Muscle of leg (tissue), 11 donors: ENCODE data around the gene SEC23B. TPM values are rescaled to one million over a fixed set of nuclear protein-coding genes. Genes with fewer than 3 reads are reported as not detected.
"Not testable (repeated sequence)": the region's sequence is repeated elsewhere in the genome, so short reads cannot be mapped to it uniquely, and the experiment has no call there.

ENCODE experiments used
- DNase-seq: peaks from one replicate; pipeline ENCODE4 v3.0.0; 2013
- H3K27ac ChIP-seq: one replicate; pipeline ENCODE4 v1.5.1; 2013; ENCODE audit warnings: mild to moderate bottlenecking, low read length, control low read depth
- H3K27me3 ChIP-seq: one replicate; pipeline ENCODE4 v1.6.1; 2013; ENCODE audit warnings: low read length; ENCODE audit not compliant: control insufficient read depth, insufficient read depth
- H3K36me3 ChIP-seq: one replicate; pipeline ENCODE4 v1.6.1; 2013; ENCODE audit warnings: low read length; ENCODE audit not compliant: control insufficient read depth, insufficient read depth
- H3K4me1 ChIP-seq: one replicate; pipeline ENCODE4 v1.6.1; 2013; ENCODE audit warnings: low read length; ENCODE audit not compliant: control insufficient read depth, insufficient read depth
- H3K4me3 ChIP-seq: one replicate; pipeline ENCODE4 v1.5.1; 2013; ENCODE audit warnings: low read length, control low read depth
- H3K9me3 ChIP-seq: replicated peaks from 2 replicates; pipeline ENCODE4 v1.6.1; 2013; ENCODE audit warnings: low read depth, low read length; ENCODE audit not compliant: control insufficient read depth
- WGBS: methylation state at CpG from one replicate; pipeline ENCODE4 v1.1.5; 2013; ENCODE audit warnings: missing lambda C conversion rate; ENCODE audit not compliant: insufficient coverage; 5-methylcytosine and 5-hydroxymethylcytosine counted together
- polyA plus RNA-seq, 8 donors: library from polyadenylated mRNA; unstranded; fragments of 120-200 nt; gene quantifications; one replicate each; pipeline versions ENCODE4 v1.2.1 to v1.2.3, GENCODE V29; 2013; ENCODE audit warnings: inconsistent platforms in 1 of 8, low replicate concordance in 1 of 8; ENCODE audit not compliant: insufficient read length in 8 of 8, insufficient read depth in 1 of 8
- total RNA-seq: library from RNA; stranded (reverse); fragments of 120-200 nt; gene quantifications from one replicate; pipeline ENCODE4 v1.2.4, GENCODE V29; 2013

The SEC23B gene
- total and polyA plus RNA-seq, 9 donors: 17.1 to 27.0 (median 19.2) TPM

DNA sequence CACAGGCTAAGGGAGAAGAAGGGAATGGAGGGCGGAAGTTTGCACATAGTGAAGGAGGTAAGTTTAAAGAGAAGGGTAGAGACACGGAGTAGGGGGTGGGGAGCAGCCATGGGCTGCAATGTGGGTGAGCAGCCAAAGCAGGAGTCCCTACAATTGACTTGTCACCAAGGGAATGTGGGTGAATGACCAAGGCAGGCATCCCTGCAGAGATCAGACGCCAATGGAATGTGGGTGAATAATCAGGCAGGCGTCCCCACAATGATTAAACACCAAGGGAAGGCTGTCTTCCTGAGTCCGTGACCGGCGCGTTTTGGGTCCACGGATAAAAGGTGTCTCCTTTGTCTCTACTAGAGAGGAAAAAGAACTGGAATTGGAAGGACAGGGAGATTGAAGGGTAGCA is 14.3 kb downstream of the SEC23B start:
- not testable (repeated sequence) for H3K27ac ChIP-seq, H3K4me1 ChIP-seq, H3K4me3 ChIP-seq, H3K27me3 ChIP-seq, DNase-seq, H3K9me3 ChIP-seq
- H3K36me3 ChIP-seq: peaks cover 28% of the 10 kb centered on the region
- 93% methylated on average over 9 of the region's 9 CpGs for WGBS

DNA sequence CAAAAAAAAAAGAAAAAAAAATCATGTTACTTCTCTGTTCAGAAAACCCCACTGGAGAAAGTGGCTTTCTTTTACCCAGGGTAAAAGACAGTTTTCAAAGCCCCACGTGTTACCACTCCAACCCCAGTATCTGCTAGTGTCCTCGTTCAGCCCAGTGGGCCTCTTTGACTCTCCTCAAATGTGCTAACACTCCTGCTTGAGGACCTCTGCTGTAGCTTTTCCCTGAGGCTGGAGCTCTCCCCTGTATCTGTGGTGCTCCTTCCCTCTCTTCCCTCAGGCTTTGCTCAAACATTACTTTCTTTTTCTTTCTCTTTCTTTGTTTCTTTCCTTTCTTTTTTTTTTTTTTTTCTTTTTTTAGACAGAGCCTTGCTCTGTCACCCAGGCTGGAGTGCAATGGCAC is 15.3 kb downstream of the SEC23B start:
- Histone ChIP-seq H3K36me3 (peaks cover 38% of the 10 kb centered on the region), H3K4me3 (no peak overlapping the region), H3K27me3 (no peaks in the 10 kb centered on the region), H3K4me1 (no peaks in the 10 kb centered on the region), H3K27ac (no peak overlapping the region), H3K9me3 (no peaks in the 10 kb centered on the region)
- 80% methylated on average over 2 of the region's 2 CpGs for WGBS
- DNase-seq: no peak

DNA sequence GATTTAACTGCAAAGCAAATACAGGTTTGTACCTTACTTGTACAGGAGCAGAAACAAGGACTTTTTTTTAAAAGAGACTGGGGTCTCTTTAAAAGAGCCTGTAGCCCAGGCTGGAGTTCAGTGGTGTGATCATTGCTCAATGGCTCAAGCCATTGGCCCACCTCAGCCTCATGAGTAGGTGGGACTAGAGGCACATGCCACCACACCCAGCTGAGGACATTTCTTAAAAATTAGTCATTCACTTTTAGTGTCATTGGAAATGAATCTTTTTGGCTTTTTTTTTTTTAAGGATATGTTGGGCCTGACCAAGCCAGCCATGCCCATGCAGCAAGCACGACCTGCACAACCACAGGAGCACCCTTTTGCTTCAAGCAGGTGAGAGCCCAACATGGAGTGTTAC is 16.9 kb downstream of the SEC23B start:
- WGBS: no CpG with 5 or more reads among the region's 1 CpG
- H3K4me1 ChIP-seq: no peaks in the 10 kb centered on the region
- H3K4me3 ChIP-seq: no peak overlapping the region
- DNase-seq: no peak
- H3K27me3 ChIP-seq: no peaks in the 10 kb centered on the region
- no peaks in the 10 kb centered on the region for H3K9me3 ChIP-seq
- no peak overlapping the region for H3K27ac ChIP-seq
- H3K36me3 ChIP-seq: peaks cover 52% of the 10 kb centered on the region

DNA sequence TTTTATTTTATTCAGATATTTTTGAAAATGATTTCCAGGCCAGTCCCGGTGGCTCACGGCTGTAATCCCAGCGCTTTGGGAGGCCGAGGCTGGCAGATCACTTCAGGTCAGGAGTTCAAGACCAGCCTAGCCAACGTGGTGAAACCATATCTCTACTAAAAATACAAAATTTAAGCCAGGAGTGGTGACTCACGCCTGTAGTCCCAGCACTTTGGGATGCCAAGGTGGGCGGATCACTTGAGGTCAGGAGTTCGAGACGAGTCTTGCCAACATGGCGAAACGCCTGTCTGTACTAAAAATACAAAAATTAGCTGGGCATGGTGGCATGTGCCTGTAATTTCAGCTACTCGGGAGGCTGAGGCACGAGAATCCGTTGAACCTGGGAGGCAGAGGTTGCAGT is 19.0 kb downstream of the SEC23B start:
- not testable (repeated sequence) for H3K27me3 ChIP-seq, H3K4me3 ChIP-seq, H3K4me1 ChIP-seq, DNase-seq, H3K9me3 ChIP-seq, H3K27ac ChIP-seq
- WGBS: 69% methylated on average over 9 of the region's 14 CpGs
- peaks cover 64% of the 10 kb centered on the region for H3K36me3 ChIP-seq

DNA sequence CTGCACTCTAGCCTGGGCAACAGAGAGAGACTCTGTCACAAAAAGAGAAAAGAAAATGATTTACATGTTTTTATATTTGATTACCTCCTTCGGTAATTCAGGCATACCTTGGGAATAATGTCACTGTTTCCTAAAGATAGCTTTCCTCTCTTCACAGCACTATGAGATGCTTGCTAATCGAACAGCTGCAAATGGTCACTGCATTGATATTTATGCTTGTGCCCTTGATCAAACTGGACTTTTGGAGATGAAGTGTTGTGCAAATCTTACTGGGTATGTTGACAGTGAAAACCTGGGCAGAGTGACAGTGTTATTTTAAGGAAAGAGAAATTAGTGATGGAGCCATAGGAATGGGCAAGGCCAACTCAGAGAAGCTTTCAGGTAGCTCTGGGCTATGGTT is 19.6 kb downstream of the SEC23B start:
- H3K4me3 ChIP-seq: no peak overlapping the region
- H3K4me1 ChIP-seq: no peaks in the 10 kb centered on the region
- no peak for DNase-seq
- no peak overlapping the region for H3K27ac ChIP-seq
- no peaks in the 10 kb centered on the region for H3K27me3 ChIP-seq
- peaks cover 66% of the 10 kb centered on the region for H3K36me3 ChIP-seq
- H3K9me3 ChIP-seq: no peaks in the 10 kb centered on the region
- no CpG with 5 or more reads among the region's 2 CpGs for WGBS

DNA sequence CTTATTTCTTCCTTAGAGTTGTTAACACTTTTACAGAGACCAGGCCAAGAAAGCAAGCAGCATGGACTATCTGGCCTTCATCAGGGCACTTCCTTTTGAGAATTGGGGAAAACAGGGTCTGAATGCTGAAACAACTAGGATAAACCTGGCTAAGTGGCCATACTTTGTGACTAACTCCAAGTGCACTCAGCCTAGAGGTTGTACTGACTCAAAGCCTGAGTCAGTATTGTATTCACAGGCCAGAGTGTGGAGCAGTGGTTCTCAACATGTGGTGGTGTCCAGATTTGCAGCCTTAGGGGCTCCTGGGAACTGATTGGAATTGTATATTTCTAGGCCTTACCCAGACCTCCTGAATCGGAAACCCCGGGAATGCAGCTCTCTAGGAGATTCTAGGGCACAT is 20.1 kb downstream of the SEC23B start:
- Histone ChIP-seq H3K4me1 (no peaks in the 10 kb centered on the region), H3K9me3 (no peaks in the 10 kb centered on the region), H3K27ac (no peak overlapping the region), H3K4me3 (no peak overlapping the region), H3K36me3 (peaks cover 71% of the 10 kb centered on the region), H3K27me3 (no peaks in the 10 kb centered on the region)
- DNase-seq: no peak
- 92% methylated on average over 2 of the region's 2 CpGs for WGBS

DNA sequence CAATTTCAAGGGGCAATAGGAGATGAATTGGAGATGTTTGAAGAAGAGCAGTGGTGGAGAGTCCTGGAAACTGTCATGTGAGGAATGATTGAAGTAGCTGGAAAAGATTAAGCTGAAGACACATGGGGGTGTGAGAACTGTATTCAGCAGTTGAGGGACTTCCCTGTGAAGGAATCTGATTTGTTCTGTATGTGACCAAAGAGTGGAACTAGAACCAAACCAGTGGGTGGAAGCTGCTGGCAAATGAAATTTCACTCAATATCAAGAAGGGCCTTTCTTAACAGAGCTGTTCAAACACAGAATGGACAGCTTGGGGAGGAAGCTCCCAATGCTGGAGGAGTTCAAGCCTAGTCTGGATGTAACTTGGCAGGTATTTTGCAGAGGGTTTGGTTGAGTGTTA is 21.3 kb downstream of the SEC23B start:
- Histone ChIP-seq H3K36me3 (peaks cover 76% of the 10 kb centered on the region), H3K9me3 (no peaks in the 10 kb centered on the region)

DNA sequence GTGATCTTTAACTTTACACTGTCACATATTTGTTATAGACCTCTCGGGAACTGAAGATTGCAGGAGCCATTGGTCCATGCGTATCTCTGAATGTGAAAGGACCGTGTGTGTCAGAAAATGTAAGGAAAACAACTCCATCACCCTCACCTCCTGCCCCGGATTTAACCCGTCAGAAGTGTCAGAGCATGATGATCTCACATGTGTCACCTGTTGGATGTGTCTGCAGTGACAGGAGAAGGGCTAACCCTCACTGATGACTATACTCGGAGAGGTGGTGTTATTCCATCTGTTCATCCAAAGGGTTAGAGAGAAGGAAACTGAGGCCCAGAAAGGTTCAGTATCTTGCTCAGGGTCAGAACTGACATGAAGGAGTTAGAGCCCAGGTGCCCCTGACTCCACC is 24.9 kb downstream of the SEC23B start:
- no peaks in the 10 kb centered on the region for H3K27me3 ChIP-seq
- H3K36me3 ChIP-seq: peaks cover 54% of the 10 kb centered on the region
- no peaks in the 10 kb centered on the region for H3K4me1 ChIP-seq
- 83% methylated on average over 1 of the region's 6 CpGs for WGBS
- H3K4me3 ChIP-seq: no peak overlapping the region
- H3K27ac ChIP-seq: no peak overlapping the region
- no peaks in the 10 kb centered on the region for H3K9me3 ChIP-seq
- no peak for DNase-seq

More for the DNA sequence above, 21.3 kb downstream of the SEC23B start:
- no peaks in the 10 kb centered on the region for H3K4me1 ChIP-seq
- H3K4me3 ChIP-seq: no peak overlapping the region
- DNase-seq: no peak
- no peaks in the 10 kb centered on the region for H3K27me3 ChIP-seq
- H3K27ac ChIP-seq: no peak overlapping the region

DNA sequence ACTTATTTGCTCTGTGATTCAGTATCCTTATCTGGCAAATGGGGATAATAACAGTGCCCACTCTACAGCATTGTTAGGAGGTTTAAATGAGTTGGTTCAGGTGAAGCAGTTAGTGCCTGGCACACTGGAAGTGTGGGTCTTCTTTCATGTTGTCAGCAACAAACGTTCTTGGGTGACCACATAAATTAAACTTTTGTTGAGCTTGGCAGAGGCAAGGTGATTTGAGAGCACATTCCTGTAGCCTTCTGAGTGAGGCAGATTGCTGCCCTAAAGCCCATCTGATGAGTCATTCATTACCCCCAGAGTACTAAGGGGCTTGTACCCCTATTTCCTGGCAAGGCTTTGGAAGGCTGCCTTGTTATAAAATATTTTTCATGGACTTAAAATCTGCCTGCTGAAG is 25.8 kb downstream of the SEC23B start:
- WGBS: 40% methylated on average over 1 of the region's 1 CpG
- H3K36me3 ChIP-seq: peaks cover 49% of the 10 kb centered on the region
- DNase-seq: no peak
- H3K9me3 ChIP-seq: no peaks in the 10 kb centered on the region
- H3K27me3 ChIP-seq: no peaks in the 10 kb centered on the region
- no peak overlapping the region for H3K27ac ChIP-seq
- no peaks in the 10 kb centered on the region for H3K4me1 ChIP-seq
- H3K4me3 ChIP-seq: no peak overlapping the region

DNA sequence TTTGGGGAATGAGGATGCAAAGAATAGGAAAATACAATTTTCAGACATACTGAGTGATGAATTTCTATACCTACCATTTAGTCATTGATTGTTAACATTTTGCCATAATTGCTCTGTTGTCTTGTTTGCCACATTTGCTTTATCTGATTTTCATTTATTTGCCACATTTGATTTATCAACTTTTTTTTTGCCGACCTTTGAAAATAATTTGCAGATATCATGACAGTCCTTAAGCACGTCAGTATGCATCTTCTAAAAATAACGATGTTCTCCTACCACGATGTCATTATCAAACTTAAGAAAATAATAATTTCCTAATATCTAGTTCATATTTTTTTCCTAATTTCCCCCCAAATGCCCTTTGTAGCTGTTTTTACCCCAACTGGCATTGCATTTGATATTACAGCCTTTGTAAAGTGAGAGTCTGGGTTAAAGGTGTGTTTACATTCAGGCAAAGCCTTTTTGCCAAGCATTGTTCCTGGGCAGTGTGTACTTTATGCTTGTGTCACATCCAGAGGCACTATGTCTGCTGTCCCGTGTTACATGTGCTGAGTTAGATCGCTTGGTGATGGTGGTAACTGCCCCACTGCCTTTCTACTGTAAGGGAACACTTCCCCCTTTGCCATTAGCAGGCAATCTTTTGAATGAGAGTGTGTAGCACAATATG is 26.4 kb downstream of the SEC23B start:
- H3K27me3 ChIP-seq: no peaks in the 10 kb centered on the region
- 89% methylated on average over 3 of the region's 6 CpGs for WGBS
- H3K4me3 ChIP-seq: no peak overlapping the region
- peaks cover 44% of the 10 kb centered on the region for H3K36me3 ChIP-seq
- H3K4me1 ChIP-seq: no peaks in the 10 kb centered on the region
- H3K27ac ChIP-seq: no peak overlapping the region
- DNase-seq: no peak
- H3K9me3 ChIP-seq: no peaks in the 10 kb centered on the region

DNA sequence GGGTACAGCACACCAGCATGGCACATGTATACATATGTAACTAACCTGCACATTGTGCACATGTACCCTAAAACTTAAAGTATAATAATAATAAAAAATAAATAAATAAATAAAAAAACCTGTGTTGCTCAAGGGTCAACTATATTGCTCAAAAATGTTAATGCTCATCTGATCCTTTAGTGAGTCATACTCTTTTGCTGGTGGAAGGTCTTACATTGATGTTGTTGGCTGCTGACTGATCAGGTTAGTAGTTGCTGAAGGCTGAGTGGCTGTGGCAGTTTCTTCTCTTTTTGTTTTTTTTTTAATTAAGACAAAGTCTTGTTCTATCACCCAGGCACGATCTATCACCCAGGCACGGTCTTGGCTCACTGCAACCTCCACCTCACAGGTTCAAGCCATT is 29.9 kb downstream of the SEC23B start:
- peaks cover 44% of the 10 kb centered on the region for H3K36me3 ChIP-seq
- H3K27me3 ChIP-seq: no peaks in the 10 kb centered on the region
- 88% methylated on average over 2 of the region's 2 CpGs for WGBS

More for the DNA sequence above, 29.9 kb downstream of the SEC23B start:
- no peaks in the 10 kb centered on the region for H3K4me1 ChIP-seq
- no peak overlapping the region for H3K4me3 ChIP-seq
- H3K27ac ChIP-seq: no peak overlapping the region
- no peak for DNase-seq
- no peaks in the 10 kb centered on the region for H3K9me3 ChIP-seq
